ENCODE data around the gene RPAP3.

- TF ChIP-seq POLR2H (tag; IDR thresholded peaks at IDR 0.05; ENCODE audit: low read depth): no peak
- TF ChIP-seq FOXK2 (conservative IDR thresholded peaks at IDR 0.05 in 1 of 2, IDR thresholded peaks at IDR 0.05 in 1 of 2; ENCODE audit: low read depth in 2 of 2): no peak
Measured at GRCh38 chr12:47689215-47689614, 16.6 kb downstream of the RPAP3 start.

Measured in K562 (cell line).